Nephron progenitor cell (in vitro differentiated cells): ENCODE measurements around the gene ZNF709.
"Not testable (repeated sequence)": the region's sequence is repeated elsewhere in the genome, so short reads cannot be mapped to it uniquely, and the experiment has no call there.

Experiments
- DNase-seq: peaks from one replicate; pipeline ENCODE4 v3.0.0; 2021
- H3K27ac Mint-ChIP-seq: 2 replicates; pipeline ENCODE4 v1.8.0; 2021; ENCODE audit warnings: mild to moderate bottlenecking, moderate library complexity, mixed read lengths
- H3K27me3 Mint-ChIP-seq: 2 replicates; pipeline ENCODE4 v1.8.0; 2021; ENCODE audit warnings: mild to moderate bottlenecking, low read depth, mixed read lengths; ENCODE audit not compliant: poor library complexity
- H3K36me3 Mint-ChIP-seq: 2 replicates; pipeline ENCODE4 v1.8.0; 2021; ENCODE audit warnings: low read depth, mixed read lengths
- H3K4me1 Mint-ChIP-seq: 2 replicates; pipeline ENCODE4 v1.8.0; 2021; ENCODE audit warnings: mixed read lengths
- H3K4me3 Mint-ChIP-seq: 2 replicates; pipeline ENCODE4 v1.8.0; 2021; ENCODE audit warnings: mild to moderate bottlenecking, moderate library complexity, mixed read lengths
- H3K9me3 Mint-ChIP-seq: 2 replicates; pipeline ENCODE4 v1.8.0; 2021; ENCODE audit warnings: mild to moderate bottlenecking, moderate library complexity, mixed read lengths
- CTCF ChIP-seq: fragments of 200-600 bp; sonication (generic); IDR thresholded peaks from 2 replicates; pipeline ENCODE4 v1.5.0; 2021; ENCODE audit warnings: antibody characterized with exemption

The ZNF709 gene

DNA sequence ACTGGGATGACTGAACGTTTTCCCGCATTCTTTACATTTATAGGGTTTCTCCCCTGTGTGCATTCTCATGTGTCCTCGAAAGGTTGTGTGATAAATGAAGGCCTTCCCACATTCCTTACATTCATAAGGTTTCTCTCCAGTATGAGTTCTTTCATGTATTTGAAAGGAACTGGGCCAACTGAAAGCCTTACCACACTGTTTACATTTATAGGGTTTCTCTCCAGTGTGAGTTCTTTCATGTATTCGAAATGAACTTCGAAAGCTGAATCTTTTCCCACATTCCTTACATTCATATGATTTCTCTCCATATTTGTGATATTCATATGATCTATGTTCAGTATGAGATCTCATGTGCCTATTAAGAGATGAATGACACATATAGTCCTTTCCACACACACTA lies 19.4 kb downstream of the ZNF709 start:
- Mint-ChIP-seq H3K27ac (no peak overlapping the region), H3K4me3 (no peak overlapping the region), H3K9me3 (peaks cover 88% of the 10 kb centered on the region), H3K4me1 (no peaks in the 10 kb centered on the region), H3K36me3 (peaks cover 88% of the 10 kb centered on the region), H3K27me3 (no peaks in the 10 kb centered on the region)
- TF ChIP-seq CTCF: no peak
- DNase-seq: no peak

- H3K36me3 Mint-ChIP-seq: peaks cover 88% of the 10 kb centered on the region
- no peaks in the 10 kb centered on the region for H3K4me1 Mint-ChIP-seq
- H3K4me3 Mint-ChIP-seq: no peak overlapping the region
- H3K9me3 Mint-ChIP-seq: peaks cover 88% of the 10 kb centered on the region
- H3K27me3 Mint-ChIP-seq: no peaks in the 10 kb centered on the region
- DNase-seq: no peak
- H3K27ac Mint-ChIP-seq: no peak overlapping the region
- no peak for TF ChIP-seq CTCF
Measured at GRCh38 chr19:12464769-12465168, 19.8 kb downstream of the ZNF709 start.

- not testable (repeated sequence) for H3K4me3 Mint-ChIP-seq, H3K4me1 Mint-ChIP-seq, H3K27ac Mint-ChIP-seq, DNase-seq, H3K27me3 Mint-ChIP-seq
- Mint-ChIP-seq H3K9me3 (peaks cover 88% of the 10 kb centered on the region), H3K36me3 (peaks cover 88% of the 10 kb centered on the region)
Measured at GRCh38 chr19:12464139-12464538, 20.5 kb downstream of the ZNF709 start.

GRCh38 chr19:12453495-12453894 lies 31.1 kb downstream of the ZNF709 start:
- Mint-ChIP-seq H3K27ac (no peak overlapping the region), H3K4me3 (no peak overlapping the region), H3K36me3 (peaks cover 54% of the 10 kb centered on the region), H3K9me3 (peaks cover 89% of the 10 kb centered on the region), H3K4me1 (no peaks in the 10 kb centered on the region), H3K27me3 (peaks cover 3% of the 10 kb centered on the region)
- TF ChIP-seq CTCF: no peak
- no peak for DNase-seq

GRCh38 chr19:12450844-12451243 lies 33.8 kb downstream of the ZNF709 start:
- DNase-seq: peak; percentile 6
- no peaks in the 10 kb centered on the region for H3K4me1 Mint-ChIP-seq
- no peak overlapping the region for H3K27ac Mint-ChIP-seq
- no peak for TF ChIP-seq CTCF
- no peak overlapping the region for H3K4me3 Mint-ChIP-seq
- H3K36me3 Mint-ChIP-seq: peaks cover 37% of the 10 kb centered on the region
- peaks cover 87% of the 10 kb centered on the region for H3K9me3 Mint-ChIP-seq
- H3K27me3 Mint-ChIP-seq: peaks cover 3% of the 10 kb centered on the region

GRCh38 chr19:12448808-12449207 lies 35.8 kb downstream of the ZNF709 start:
- Mint-ChIP-seq H3K27ac (no peak overlapping the region), H3K4me3 (no peak overlapping the region), H3K9me3 (peaks cover 88% of the 10 kb centered on the region), H3K4me1 (no peaks in the 10 kb centered on the region), H3K27me3 (peaks cover 3% of the 10 kb centered on the region), H3K36me3 (peaks cover 40% of the 10 kb centered on the region)
- no peak for TF ChIP-seq CTCF
- no peak for DNase-seq
